Endothelial cell (in vitro differentiated cells): Measurements from ENCODE around the gene PHC2. TPM values are rescaled to one million over a fixed set of nuclear protein-coding genes. Genes with fewer than 3 reads are reported as not detected.

Source experiments
- DNase-seq: peaks from one replicate; pipeline ENCODE4 v3.0.0; 2021; ENCODE audit warnings: low spot score
- H3K27ac Mint-ChIP-seq: one replicate; pipeline ENCODE4 v1.8.0; 2021; ENCODE audit warnings: mixed read lengths, inconsistent platforms; ENCODE audit not compliant: unreplicated experiment
- H3K27me3 Mint-ChIP-seq: one replicate; pipeline ENCODE4 v1.8.0; 2021; ENCODE audit warnings: mild to moderate bottlenecking, moderate library complexity, mixed read lengths, inconsistent platforms; ENCODE audit not compliant: unreplicated experiment
- H3K36me3 Mint-ChIP-seq: one replicate; pipeline ENCODE4 v1.8.0; 2021; ENCODE audit warnings: mild to moderate bottlenecking, low read depth, mixed read lengths, inconsistent platforms; ENCODE audit not compliant: unreplicated experiment
- H3K4me1 Mint-ChIP-seq: one replicate; pipeline ENCODE4 v1.8.0; 2021; ENCODE audit warnings: mild to moderate bottlenecking, mixed read lengths, inconsistent platforms; ENCODE audit not compliant: unreplicated experiment
- H3K4me3 Mint-ChIP-seq: one replicate; pipeline ENCODE4 v1.8.0; 2021; ENCODE audit warnings: mild to moderate bottlenecking, mixed read lengths, inconsistent platforms; ENCODE audit not compliant: unreplicated experiment
- H3K9me3 Mint-ChIP-seq: one replicate; pipeline ENCODE4 v1.8.0; 2021; ENCODE audit warnings: mixed read lengths, inconsistent platforms; ENCODE audit not compliant: unreplicated experiment
- CTCF ChIP-seq: fragments of 200-600 bp; sonication (generic); IDR thresholded peaks from one replicate; pipeline ENCODE4 v1.5.0; 2021; ENCODE audit warnings: antibody characterized with exemption; ENCODE audit not compliant: unreplicated experiment
- total RNA-seq: library from RNA; stranded (reverse); fragmentation: NEBNext Ultra II Directional; extraction: Animal tissue kit (Norgen Biotek cat#: 25700); gene quantifications from one replicate; pipeline ENCODE4 v1.2.1, GENCODE V29; 2021; ENCODE audit not compliant: unreplicated experiment

PHC2 gene
- total RNA-seq, 1 donor from 2014 or later, result 177 TPM

GRCh38 chr1:33329600-33330305 lies 101.1 kb downstream of the PHC2 start:
- no peak for TF ChIP-seq CTCF
- Mint-ChIP-seq H3K27ac (no peak overlapping the region), H3K36me3 (peaks cover 67% of the 10 kb centered on the region), H3K4me1 (peaks cover 33% of the 10 kb centered on the region), H3K4me3 (peak overlapping the region; percentile 80), H3K27me3 (peaks cover 2% of the 10 kb centered on the region), H3K9me3 (no peaks in the 10 kb centered on the region)
- no peak for DNase-seq

GRCh38 chr1:33328817-33329216 lies 102.1 kb downstream of the PHC2 start:
- Mint-ChIP-seq H3K4me1 (peaks cover 26% of the 10 kb centered on the region), H3K27ac (no peak overlapping the region), H3K36me3 (peaks cover 64% of the 10 kb centered on the region), H3K27me3 (peaks cover 2% of the 10 kb centered on the region), H3K9me3 (no peaks in the 10 kb centered on the region), H3K4me3 (no peak overlapping the region)
- no peak for TF ChIP-seq CTCF
- DNase-seq, result no peak

- H3K4me3 Mint-ChIP-seq, result no peak overlapping the region
- H3K36me3 Mint-ChIP-seq, result peaks cover 53% of the 10 kb centered on the region
- TF ChIP-seq CTCF, result no peak
- H3K9me3 Mint-ChIP-seq, result no peaks in the 10 kb centered on the region
- H3K27ac Mint-ChIP-seq, result no peak overlapping the region
- H3K4me1 Mint-ChIP-seq, result peaks cover 17% of the 10 kb centered on the region
- no peak for DNase-seq
- peaks cover 2% of the 10 kb centered on the region for H3K27me3 Mint-ChIP-seq
These were observed 103.1 kb downstream of the PHC2 start for GRCh38 chr1:33327587-33328325.

GRCh38 chr1:33326785-33327184 lies 104.1 kb downstream of the PHC2 start:
- Mint-ChIP-seq H3K9me3 (no peaks in the 10 kb centered on the region), H3K4me3 (no peak overlapping the region), H3K27ac (no peak overlapping the region), H3K4me1 (peaks cover 7% of the 10 kb centered on the region), H3K36me3 (peaks cover 44% of the 10 kb centered on the region), H3K27me3 (peaks cover 2% of the 10 kb centered on the region)
- TF ChIP-seq CTCF, result no peak
- no peak for DNase-seq
